T-helper 9 cell (primary cell): Measurements from ENCODE around the gene GLIS1.

ENCODE experiments used
- DNase-seq: peaks from one replicate; pipeline ENCODE4 v3.0.0-alpha.2; 2020

Gene GLIS1

DNA sequence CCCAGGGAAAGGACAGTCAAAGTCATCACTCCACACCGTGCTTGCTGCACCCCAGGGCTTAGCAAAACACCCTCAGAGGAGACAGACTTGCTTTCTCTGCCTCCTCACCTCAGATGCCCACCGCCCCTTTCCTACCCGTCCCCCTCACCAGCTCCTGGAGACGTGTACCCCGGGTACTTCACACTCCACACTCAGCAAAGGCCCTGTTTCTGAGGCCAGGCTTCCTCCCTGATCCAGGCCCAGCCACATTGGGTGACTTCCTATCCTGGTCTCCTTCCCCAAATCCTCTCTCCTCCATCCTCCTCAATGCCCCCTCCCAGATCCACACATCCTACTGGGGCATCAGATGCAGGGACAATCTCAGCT is 163.0 kb downstream of the GLIS1 start:
- DNase-seq = no peak

DNA sequence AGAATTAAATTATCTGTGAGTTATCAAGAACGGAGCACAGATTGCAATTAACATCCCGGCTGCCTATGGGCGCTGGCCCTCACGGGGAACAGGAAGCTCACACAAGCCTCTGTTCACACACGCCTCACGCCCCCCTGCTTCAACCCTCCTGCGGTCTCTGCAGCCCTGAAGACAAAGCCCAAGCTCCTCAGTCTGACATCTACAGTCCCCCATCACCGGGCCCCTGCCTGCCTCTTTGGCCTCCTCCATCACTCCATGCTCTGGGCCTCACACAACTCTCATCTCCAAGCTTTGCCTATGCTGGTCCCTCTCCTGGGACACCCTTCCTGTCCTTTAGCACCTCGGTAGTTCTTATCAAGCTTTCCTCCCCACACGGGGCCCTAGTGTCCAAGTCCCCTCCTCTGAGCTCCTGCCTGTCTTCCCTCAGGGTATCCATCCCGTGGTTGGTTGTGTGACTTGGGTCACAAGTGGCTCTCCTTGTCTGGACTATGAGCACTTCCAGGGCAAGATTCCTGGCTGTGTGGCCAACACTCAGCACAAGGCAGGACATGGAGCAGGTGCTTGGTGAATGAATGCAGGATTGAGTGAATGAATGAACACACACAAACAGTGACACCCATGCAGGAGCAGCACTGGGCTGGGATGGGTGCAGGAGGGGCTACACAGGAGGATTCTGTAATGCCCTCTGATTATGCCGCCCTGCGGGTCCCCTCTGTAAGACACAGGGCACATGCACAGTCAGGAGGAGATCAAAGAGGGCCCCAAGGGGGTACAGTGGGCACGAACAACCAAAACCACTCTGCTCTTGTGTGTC is 163.6 kb downstream of the GLIS1 start:
- DNase-seq = no peak

GRCh38 chr1:53574621-53575020 is 164.3 kb downstream of the GLIS1 start:
- no peak for DNase-seq

- no peak for DNase-seq
Observed at GRCh38 chr1:53573931-53574330, 165.0 kb downstream of the GLIS1 start.

DNA sequence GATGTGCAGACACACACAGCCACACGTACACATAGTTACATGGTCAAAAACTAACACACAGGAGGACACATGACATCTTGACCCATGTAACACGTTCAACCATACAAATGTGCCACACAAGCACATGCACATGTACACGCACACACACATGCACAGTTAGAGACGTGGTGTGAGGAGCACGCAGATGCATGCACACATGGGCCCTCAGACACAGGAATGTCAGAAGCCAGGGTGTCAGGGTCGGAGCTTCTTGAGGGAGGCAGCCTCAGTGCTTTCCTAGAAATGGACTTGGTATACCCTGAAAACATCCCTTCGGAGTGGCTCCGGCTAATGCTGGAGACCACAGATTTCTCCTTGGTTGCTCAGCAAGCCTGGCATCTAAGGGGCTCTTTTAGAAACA is 165.4 kb downstream of the GLIS1 start:
- no peak for DNase-seq

DNA sequence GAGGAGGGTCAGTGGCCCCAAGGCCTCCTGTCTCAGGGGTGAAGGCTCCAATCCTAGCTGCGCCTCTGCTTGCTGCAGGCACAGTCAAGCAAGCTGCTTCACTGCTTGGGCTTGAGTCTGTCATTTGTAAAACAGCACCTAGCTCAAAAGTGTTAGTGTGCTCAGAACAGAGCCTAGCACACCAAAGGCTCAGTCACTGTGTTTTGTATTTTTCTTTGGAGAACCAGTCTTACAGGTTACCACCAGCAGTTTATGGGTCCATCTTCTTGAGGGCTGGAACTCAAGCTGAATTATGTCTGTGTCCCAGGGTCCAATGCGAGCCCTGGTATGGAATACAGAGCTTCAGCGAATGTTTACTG is 166.2 kb downstream of the GLIS1 start:
- no peak for DNase-seq

DNA sequence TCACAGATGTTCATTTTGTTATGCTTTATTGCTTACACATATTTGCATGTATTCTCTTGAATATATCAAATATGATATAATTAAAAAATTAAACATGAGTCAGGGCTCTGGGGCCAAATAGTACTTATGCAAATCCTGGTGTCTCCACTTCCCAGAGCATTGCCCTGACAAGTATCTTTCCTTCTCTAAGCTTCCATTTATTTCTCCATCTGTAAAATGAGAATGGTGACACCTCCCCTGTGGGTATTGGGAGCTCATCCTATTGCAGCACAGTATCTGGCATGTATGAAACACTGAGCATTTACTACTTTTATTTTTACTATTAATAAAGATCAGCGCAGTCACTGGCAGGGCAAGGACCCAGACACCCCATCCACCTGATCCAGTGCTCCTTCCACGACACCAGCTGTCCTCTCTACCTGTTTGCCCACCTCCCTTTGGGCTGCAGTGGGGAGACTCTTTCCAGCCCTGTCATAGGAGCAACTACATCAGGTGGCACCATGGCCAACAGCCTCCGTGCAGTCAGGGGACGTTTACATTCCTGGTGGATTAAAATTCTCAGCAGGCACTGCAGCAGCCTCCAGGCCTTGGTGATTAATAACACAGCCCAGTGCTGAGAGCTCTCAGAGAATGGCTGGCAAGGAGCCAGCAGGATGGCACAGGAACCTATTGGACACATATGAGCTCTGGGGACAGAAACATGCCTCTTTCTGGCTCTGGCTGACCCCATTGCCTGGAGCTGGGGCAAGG is 166.7 kb downstream of the GLIS1 start:
- DNase-seq = no peak

- no peak for DNase-seq
Observed at GRCh38 chr1:53568540-53568939, 170.4 kb downstream of the GLIS1 start.

DNA sequence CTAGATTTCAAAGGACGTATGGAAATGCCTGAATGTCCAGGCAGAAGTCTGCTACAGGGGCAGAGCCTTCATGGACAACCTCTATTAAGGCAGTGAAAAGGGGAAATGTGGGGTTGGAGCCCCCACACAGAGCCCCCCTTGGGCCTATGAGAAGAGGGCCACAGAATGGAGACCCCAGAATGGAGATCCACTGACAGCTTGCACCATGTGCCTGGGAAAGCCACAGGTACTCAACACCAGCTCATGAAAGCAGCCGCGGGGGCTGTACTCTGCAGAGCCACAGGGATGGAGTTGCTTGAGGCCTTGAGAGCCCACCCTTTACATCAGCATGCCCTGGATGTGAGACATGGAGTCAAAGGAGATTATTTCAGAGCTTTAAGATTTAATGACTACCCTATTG is 171.1 kb downstream of the GLIS1 start:
- DNase-seq = no peak

DNA sequence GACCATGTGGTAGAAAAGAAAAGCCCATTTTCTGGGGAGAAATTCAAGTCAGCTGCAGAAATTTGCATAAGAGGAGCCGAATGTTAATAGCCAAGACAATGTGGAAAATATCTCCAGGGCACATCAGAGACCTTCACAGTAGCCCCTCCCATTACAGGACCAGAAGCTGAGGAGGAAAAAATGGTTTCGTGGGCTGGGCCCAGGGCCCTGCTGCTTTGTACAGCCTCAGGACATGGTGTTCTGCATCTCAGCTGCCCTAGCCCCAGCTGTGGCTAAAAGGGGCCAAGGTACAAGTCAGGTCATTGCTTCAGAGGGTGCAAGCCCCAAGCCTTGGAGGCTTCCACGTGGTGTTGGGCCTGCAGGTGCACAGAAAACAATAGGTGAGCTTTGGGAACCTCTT is 171.5 kb downstream of the GLIS1 start:
- no peak for DNase-seq

DNA sequence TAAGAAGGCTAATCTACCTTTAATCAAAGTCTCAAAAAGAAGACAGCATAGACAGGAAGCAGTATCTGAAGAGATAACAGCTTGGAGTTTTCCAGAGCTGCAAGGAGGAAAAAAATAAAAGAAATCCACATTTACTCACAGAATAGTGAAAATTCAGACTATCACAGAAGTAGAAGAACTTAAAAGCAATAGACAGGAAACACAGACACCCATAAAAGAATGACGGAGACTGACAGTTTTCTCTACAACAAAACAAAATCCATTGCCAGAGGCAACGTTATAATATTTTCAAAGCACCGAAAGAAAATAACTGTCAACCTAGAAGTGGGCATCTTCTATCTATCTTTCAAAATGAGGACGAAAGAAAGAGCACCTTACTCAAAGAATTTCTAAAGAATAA is 175.4 kb downstream of the GLIS1 start:
- DNase-seq = no peak

DNA sequence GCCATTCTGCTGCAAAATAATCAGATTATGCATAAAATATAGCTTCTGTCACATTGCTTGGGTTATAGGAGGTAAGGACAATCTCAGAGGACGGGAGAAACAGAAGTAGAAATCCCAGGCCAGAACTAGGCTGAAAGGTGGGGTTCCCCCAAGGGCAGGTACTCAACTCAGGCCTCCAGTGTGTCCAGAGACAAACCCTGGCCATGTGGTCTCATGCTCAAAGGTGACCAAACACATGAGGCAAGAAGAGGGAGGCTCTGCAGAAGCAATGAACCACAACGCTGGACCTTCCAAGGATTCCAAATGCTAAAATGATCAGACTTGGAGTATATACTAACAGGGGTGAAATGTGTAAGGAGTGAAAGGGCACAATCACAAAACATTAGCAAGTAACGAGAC is 176.0 kb downstream of the GLIS1 start:
- DNase-seq = no peak

DNA sequence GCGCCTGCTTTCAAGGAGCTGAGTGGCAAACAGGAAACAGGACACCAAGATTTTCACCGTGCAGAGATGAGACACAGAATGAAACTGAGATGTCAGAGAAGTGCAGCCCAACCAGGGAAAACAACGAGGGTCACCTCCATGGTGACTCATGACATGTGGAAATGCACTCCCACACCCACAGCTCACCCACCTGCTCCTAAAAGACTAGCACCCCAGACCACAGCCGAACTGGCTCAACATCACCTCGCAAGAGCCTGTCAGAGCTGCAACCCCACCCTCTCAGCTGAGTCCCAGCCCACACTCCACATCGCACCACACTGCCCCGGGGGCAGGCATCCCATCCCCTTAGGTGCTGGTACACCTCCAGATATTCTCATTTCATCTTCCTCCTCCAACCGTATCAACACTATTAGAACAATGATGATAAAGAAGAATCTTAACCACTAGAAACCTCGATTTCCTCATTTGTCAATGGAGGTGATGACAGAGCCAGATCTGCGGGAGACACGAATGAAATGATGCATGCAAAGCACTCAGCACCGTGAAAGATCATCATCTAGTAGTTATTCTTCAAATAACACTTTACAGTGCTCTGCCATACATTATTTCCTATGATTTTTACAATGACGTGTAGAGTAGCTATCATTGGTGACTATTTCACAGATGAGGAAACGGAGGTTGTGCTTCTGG is 176.5 kb downstream of the GLIS1 start:
- DNase-seq = no peak

DNA sequence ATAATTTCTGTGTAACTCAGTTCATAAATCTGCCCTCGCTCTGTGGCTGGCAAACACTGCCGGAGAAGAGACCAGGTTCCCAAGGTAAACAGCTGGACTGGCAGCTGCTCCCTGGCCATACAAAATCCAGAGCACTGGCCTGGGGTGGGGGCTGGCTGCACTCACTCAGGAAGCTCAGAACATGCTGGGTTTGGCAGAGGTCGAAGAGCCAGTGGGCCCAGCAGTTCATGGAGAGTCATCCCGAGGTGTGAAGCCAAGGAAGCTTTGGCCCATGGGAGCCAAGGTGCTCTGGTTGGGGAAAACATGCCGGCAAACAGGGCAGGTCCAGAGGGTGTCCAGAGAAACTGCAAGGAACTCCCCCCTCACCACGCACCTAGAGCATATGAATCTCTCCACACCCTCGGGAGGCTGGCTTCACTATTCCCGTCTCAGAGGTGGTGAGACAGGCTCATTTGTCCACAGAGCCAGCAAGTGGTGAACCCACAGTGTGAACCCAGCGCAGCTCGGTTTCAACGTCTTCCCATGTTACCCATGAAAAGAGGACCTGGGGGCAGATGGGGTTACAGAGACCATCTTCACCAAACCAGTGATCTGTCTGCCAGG is 177.4 kb downstream of the GLIS1 start:
- no peak for DNase-seq

- no peak for DNase-seq
Observed at GRCh38 chr1:53560581-53561502, 178.1 kb downstream of the GLIS1 start.

- DNase-seq = no peak
Observed at GRCh38 chr1:53559854-53560580, 178.9 kb downstream of the GLIS1 start.

DNA sequence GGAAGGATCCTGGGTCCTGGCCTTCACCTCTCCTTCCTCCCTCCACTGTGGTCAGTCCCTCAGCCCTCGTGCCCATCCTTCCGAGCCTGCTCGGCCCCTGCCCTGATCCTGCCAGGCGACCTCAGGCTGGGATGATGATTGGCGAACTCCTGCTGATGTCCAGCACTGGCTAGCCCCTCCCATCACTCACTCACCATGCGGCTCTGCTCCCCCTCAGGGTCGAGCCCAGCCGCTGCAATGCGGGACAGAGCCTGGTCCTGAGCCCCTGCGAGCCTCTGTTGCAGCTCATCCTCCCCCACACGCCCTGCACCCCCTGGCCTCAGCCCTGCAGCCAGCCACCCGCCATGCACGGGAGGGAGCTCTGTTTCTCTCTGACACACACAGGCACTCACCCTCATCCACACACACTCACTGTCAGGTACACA is 179.6 kb downstream of the GLIS1 start:
- no peak for DNase-seq

- DNase-seq = no peak
Observed at GRCh38 chr1:53558739-53559315, 180.1 kb downstream of the GLIS1 start.

DNA sequence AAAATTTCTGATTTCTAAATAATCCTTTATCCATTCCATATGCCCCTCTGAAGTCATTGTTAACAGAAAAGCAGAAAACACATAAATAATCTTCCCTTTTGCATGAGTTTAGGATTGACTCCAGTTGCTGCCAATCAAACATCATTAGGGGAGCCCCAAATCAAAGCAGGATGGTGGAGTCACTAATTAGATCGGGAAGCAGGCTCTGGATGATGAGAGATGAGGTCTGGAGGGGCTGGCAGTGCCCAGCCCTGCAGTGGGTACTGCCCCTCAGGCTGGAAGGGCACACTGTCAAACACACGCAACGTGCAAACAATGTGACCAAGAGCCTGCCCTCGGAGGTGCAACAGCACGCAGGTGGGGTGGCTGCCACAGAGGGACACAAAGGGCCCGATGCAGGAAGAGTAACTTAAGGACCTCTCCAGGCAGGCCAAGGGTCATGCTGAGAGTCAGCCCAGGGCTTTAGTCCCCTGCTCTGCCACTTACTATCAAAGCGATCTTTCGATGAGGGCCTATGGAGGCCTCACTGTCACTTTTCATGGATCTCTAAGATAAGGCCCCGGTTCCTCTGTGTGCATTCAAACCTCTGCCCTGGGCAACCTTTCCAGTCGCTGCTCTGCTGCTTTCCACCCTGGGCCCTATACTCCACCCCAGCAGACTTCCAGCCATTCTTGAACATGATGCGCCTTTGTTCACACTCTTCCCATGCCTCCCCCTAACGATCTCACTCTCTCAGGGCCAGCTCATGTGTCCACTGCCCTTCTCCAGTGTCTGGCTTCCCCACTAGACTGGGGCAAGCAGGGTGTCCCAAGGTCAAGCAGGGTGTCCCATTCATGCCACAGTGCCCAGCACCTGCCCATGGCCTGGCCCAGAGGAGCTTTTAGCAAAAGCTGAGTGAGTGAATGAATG is 180.9 kb downstream of the GLIS1 start:
- no peak for DNase-seq

DNA sequence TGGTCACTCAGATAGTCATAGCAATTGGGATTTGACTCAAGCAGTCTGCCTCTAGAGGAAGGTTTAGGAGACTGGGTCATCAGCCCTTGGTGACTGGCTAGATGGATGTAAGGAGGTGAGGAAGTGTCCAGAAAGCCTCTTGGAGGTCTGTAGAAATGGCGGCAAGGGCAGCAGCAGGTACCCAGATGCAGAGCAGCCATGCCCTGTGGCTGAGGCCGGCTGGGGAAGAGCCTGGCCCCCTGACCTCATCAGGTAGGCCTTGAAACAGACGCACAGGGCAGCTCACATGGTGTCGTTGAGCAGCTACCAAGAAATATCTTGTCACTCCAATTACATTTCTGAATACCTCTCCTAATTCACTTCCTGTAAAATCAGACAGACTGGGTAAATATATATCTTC is 181.6 kb downstream of the GLIS1 start:
- DNase-seq = no peak
